H1 (cell line): Measurements from ENCODE around the gene SND1. TPM values are rescaled to one million over a fixed set of nuclear protein-coding genes. Genes with fewer than 3 reads are reported as not detected.

Source experiments
- BACH1 ChIP-seq: IDR thresholded peaks from 2 replicates; pipeline ENCODE4 v1.6.1; 2012; ENCODE audit warnings: low read length, improper control_type of control experiment
- CHD7 ChIP-seq: fragments of 300-600 bp; sonication (generic); IDR thresholded peaks from 2 replicates; pipeline ENCODE4 v1.7.1; 2012; ENCODE audit warnings: low read length, moderate library complexity, mild to moderate bottlenecking, inconsistent platforms; ENCODE audit not compliant: insufficient replicate concordance
- CTCF ChIP-seq, 3 experiments: IDR thresholded peaks; 1 replicate in 2 of 3; 2 replicates in 1 of 3; pipeline versions ENCODE4 v1.5.1 to v1.6.1; 2011; ENCODE audit warnings: low read length in 3 of 3, mild to moderate bottlenecking in 3 of 3, inconsistent platforms in 2 of 3, low read depth in 1 of 3, moderate library complexity in 1 of 3; ENCODE audit not compliant: insufficient read depth in 1 of 3; ENCODE audit errors: control extremely low read depth in 1 of 3
- EGR1 ChIP-seq: IDR thresholded peaks from 2 replicates; pipeline ENCODE4 v1.6.1; 2011; ENCODE audit warnings: low read depth, low read length, borderline replicate concordance
- KDM4A ChIP-seq: IDR thresholded peaks from one replicate; pipeline ENCODE4 v1.7.1; 2012; ENCODE audit warnings: low read depth, mild to moderate bottlenecking, moderate library complexity, low read length, inconsistent platforms; ENCODE audit not compliant: severe bottlenecking
- RFX5 ChIP-seq: IDR thresholded peaks from 2 replicates; pipeline ENCODE4 v1.6.1; 2011; ENCODE audit warnings: low read depth, low read length, improper control_type of control experiment, borderline replicate concordance
- RXRA ChIP-seq: IDR thresholded peaks from 2 replicates; pipeline ENCODE4 v1.6.1; 2011; ENCODE audit warnings: low read depth, mild to moderate bottlenecking, low read length, moderate library complexity; ENCODE audit not compliant: insufficient read depth
- SP2 ChIP-seq: IDR thresholded peaks from 2 replicates; pipeline ENCODE4 v1.6.1; 2012; ENCODE audit warnings: mild to moderate bottlenecking, low read length, inconsistent platforms
- SP4 ChIP-seq: IDR thresholded peaks from 2 replicates; pipeline ENCODE4 v1.6.1; 2012; ENCODE audit warnings: low read length, inconsistent platforms
- polyA plus RNA-seq, 7 experiments: library from polyadenylated mRNA; depleted of rRNA in 3 of 7; stranded (reverse) in 5 of 7; unstranded in 2 of 7; fragments of >200 nt in 5 of 7; fragments of 200-250 nt in 2 of 7; gene quantifications; 1 replicate in 5 of 7; 2 replicates in 1 of 7; 4 replicates in 1 of 7; pipeline versions ENCODE4 v1.2.1 to v1.2.3, GENCODE V29; 2011 to 2013; ENCODE audit warnings: missing spikeins in 2 of 7, mixed read lengths in 2 of 7
- total RNA-seq: library from RNA; stranded (reverse); fragmentation: NEBNext Ultra II Directional; extraction: Animal tissue kit (Norgen Biotek cat#: 25700); gene quantifications from 2 replicates; pipeline ENCODE4 v1.2.1, GENCODE V29; 2021

Gene SND1
- total and polyA plus RNA-seq, 2 of the 8 experiments (the other 6 are each of a cell fraction or from before 2014, with no cell fraction given), result 122 to 290 TPM

- TF ChIP-seq CHD7, result no peak
- no peak for TF ChIP-seq CTCF (IDR thresholded peaks at IDR 0.05; ENCODE audit: control extremely low read depth in 1 of 3, insufficient read depth in 1 of 3, low read depth in 1 of 3, low read length in 3 of 3)
- TF ChIP-seq BACH1, result no peak
- no peak for TF ChIP-seq SP2
- no peak for TF ChIP-seq RFX5
- TF ChIP-seq SP4, result no peak
- no peak for TF ChIP-seq EGR1
- TF ChIP-seq KDM4A, result no peak
- TF ChIP-seq RXRA, result no peak
Measured at GRCh38 chr7:127798769-127799372, 146.9 kb downstream of the SND1 start (continued).
